CD4-positive, alpha-beta T cell treated with Interleukin-4 for 4 hours (primary cell): ENCODE results near the gene EIF6.

ENCODE experiments used
- DNase-seq: peaks from one replicate; pipeline ENCODE4 v3.0.0-alpha.2; 2020

EIF6 gene

DNA sequence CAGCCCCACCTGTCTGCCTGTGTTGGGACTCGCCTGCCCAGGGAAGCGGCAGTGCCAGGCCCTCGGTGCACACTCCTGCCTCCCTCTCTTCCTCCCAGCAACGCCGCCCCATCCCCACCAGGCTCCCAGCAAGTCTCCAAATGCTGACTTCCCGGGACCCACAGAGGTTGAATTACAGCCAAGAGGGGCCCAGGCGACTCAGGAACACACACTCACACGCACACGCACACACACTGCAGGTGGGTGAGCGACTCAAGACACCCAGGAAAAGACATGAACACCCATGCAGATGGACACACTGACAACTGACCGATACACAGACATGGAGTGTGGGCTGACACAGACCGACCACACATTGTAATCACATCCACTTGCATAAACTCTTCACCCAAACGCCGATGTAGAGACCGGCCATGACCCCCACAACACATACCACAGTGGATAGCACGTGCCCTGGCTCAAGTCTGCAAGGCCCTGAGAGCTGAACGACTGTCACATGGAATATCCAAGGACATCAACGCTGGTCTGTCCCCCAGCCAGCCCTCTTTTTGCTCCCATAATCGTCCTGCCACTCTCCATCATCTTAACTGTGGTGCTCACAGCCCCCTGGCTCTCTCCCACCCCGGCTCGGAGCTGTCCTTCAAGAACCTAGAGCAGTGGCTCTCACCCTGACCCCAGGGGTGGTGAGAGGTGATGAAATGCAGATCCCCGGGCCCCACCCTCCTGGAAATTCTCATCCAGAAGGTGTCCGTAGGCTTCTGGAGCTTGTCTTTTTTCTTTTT is 8.1 kb upstream of the EIF6 start:
- no peak for DNase-seq

DNA sequence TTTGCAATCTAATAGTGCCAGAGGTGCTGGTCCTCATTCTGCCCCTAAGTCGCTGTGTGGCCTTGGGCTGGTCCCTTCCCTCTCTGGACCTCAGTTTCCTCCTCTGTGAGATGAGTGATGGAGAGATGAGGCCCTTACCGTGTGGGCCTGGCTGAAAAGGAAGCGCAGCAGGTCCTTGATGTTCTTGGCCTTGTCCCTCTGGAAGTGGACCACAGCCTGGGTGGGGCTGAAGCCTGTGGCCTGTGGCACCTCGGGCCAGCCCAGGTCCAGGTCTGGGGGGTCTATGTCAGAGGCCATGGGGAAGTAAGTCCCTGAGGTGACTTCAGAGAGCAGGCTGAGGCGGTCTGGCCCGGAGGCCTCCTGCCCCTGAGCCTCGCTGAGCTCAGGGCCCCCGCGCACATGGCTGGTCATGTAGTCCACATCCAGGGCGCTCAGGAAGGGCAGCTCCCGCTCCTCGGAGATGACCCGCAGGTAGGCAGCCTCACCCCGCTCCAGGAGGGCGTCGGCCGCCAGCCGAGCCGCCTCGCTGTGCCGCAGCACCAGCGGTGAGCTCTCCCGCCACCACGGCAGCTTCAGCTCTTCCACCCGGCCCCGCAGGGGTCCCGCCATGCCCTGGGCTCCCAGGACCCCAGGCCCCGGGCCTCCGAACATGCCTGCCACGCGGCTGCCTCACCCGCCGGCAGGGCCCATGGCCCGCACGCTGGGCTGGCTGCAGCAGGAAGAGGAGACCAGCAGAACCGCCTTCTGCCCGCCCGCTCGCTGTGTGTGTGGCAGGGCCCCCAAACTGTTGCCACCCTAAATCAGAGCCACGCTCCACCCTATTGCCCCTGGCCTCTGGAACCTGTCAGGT is 7.3 kb upstream of the EIF6 start, which contains the start of gene FAM83C:
Gene FAM83C (minus strand): TSS at position 772 of the 850 bp plus-strand sequence. CDS start 121 bp downstream, at position 651.
- no peak for DNase-seq

DNA sequence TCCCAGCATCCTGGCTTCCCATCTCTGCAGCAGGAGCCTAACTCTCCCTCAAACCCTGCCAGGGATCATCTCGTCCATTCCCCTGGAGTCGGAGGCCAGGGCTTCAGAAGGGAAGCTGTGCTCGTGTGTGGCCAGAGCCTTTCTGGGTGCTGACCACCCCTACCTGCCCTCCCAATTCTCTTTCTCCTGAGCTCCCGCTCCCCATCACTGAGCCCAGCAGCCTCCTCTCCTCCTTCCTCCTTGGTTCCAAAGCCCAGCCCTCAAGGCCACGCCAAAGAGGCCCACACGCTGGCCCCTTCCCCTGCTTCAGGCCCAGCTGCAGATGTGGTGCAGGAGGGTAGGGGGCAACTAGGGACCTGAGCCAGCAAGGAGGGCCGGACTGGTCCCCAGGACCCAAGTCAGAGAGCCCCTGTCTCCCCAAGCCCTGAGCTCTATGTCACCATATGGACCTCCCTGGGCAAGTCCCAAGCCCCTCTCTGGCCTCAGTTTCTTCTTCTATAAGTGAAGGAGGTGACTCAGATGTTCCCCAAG is 6.4 kb upstream of the EIF6 start:
- DNase-seq = no peak

DNA sequence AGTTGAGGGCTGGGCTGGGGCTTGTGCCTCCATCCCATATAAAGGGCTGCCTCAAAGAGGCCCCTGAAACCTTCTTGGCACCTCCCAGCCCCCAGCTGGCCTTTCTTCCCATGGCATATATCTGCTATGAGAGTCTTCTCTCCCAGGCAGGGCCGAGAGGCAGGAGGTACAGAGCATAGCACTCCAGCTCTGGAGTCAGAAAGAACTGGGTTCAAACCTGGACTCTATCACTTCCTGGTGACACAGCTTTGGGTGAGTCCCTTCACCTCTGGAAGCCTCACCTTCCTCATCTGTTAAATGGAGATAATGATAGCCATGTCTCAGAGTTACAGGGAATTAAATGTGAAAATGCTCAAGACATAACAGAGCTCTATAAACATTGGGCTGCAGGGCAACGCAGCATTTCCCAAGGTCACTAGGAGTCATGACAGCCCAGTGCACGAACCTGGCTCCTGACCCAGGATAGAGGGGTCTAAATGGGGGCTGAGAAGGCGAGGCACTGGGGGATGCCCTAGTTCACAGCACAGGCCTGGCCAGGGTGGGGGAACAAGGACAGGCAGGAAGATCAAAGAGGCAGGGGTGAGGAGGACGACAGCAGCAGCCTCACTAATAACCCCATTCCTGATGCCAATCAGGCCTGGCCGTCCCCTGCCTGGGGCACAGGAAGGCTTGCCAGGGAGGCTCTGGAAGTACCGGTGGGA is 5.8 kb upstream of the EIF6 start:
- DNase-seq = no peak

DNA sequence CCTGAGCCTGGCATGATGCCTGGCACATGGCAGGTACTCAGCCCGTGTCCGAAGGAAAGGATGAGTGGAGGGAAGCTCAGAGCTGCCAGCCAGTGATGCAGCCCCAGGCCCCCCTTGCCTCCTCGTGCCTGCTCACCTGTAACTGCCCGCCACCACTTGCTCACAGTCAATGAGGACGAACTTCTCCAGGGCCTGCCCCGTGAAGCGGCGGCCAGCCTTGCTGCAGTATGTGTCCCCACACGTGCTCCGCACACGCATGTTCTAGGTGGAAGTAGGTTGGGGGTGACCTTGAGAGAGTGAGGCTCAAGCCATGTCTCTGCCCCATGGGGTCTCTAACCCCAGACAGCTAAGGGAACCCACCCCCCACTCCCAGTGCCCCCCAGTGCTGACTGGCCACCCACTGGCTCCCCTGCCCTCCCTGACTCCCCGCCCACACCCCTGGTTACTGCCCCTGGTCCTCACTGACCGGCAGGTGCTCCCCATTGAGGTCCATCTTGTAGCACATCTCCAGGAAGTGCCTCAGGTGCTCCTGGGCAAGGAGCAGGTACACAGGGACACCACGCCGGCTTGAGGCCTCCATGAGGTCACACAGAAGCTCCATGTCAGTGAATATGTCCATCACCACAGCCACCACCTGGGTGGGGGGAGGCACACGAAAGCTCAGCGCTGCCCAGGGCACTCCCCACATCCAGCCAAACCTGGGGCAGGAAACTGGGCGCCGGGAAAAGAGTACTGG is 3.9 kb upstream of the EIF6 start:
- no peak for DNase-seq

DNA sequence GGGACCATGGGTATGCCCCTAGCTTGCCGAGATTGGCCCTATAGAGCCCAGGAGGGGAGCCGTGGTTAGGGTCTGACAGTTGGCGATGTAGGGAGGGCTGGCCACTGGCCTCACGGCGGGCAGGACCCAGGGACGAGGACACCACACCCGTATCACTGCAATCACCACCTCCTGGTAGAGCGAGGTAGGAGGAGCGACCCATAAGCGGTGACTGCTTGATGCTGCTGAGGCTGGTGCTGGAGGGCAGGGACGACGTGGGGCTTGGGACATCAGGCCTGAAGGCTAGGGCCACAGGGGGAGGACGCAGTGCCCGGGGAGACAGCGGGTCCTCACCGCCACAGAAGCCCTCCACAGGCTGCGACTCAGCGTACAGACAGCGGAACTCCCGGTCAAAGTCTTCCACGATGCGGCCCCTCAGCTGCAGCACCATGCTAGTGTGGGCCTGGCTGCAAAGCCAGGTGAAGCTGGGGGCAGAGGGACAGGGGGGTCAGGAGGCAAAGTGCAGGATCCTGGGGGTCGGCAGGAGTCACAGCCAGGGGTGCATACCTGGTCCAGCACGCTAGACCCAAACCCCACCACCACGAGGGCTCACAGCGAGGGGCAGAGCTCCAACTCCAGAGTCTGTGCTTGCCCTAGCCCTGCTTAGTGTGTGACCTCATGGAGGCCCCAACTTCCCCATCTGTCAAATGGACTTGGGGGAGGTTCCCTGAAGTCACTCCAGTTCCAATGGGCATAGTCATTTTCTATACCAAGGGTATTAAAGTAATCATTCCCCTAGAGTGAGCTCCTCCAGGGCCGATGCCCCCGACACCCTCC is 3.1 kb upstream of the EIF6 start:
- no peak for DNase-seq

DNA sequence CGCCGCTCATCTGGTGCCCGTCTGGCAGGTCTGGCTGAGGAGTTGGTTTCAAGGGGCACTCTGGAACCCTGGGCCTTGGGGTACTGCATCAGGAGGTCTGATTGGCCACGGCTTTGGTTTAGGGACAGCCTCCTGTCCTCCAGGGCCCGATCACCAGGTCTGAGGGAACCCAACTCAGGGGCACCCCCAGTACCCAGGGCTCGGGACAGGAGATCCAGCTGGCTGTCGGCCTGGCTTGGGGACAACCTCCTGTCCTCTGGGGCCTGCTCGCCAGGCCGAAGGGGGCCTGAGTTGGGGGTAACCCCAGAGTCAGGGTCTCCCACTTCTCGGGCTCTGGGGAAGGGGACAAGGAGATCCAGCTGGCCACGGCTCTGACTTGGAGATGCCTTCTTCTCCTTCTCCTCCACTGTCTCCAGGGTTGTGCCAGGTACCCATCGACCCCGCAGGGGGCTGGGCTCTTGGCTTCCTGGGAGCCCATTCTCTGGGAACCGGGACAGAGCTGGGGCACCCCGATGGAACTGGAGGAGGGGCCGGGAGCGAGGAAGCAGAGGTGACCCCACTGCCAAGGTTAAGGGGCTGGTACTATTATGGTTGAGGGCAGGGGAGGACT is 2.4 kb upstream of the EIF6 start:
- no peak for DNase-seq

DNA sequence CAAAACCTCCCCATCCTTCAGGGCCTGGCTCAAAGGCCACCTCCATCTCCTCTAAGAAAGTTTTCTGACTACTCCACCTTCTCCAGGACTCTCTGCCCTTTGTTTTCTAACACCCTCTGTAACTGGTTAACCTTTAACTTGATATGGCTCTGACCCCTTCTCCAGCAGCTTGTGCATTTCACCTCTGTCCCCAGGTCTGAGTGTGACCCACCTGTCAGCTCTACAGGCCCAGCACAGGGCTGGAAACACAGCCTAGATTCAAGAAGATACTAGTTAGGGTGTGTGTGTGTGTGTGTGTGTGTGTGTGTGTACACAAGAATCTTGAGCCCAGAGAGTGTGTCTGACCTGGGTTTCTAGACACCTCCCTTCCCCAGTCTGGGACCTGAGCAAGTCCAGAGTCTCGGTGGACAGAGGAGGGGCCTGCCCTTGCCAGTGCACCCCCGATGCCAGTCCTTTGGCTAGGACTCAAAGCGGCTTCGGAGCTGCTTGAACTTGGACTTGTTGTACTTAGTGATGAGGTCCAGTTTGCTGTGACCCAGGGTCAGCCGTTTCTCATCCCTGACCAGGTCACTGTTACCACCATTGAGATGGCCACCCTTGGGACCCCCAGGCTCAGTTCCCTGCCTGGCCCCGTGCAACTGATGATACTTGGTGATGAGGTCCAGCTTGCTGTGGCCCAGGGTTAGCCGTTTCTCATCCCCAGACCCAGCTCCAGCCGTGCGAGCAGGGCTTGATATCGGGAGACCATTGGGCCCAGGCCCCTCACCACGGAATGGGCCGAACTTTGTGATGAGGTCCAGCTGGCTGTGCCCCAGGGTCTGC is 1.7 kb upstream of the EIF6 start:
- no peak for DNase-seq

DNA sequence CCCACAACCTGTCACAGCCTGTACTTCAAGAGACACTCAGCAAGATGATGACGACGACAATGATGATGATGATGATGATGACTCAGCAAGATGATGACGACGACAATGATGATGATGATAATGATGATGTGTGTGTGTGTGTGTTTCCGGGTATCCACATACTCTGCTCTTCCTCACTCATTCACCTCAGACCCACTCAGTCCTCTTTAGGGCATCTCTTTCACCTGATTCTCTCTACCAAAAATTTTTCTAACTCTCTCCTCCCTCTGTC is 1.2 kb upstream of the EIF6 start:
- DNase-seq = no peak

DNA sequence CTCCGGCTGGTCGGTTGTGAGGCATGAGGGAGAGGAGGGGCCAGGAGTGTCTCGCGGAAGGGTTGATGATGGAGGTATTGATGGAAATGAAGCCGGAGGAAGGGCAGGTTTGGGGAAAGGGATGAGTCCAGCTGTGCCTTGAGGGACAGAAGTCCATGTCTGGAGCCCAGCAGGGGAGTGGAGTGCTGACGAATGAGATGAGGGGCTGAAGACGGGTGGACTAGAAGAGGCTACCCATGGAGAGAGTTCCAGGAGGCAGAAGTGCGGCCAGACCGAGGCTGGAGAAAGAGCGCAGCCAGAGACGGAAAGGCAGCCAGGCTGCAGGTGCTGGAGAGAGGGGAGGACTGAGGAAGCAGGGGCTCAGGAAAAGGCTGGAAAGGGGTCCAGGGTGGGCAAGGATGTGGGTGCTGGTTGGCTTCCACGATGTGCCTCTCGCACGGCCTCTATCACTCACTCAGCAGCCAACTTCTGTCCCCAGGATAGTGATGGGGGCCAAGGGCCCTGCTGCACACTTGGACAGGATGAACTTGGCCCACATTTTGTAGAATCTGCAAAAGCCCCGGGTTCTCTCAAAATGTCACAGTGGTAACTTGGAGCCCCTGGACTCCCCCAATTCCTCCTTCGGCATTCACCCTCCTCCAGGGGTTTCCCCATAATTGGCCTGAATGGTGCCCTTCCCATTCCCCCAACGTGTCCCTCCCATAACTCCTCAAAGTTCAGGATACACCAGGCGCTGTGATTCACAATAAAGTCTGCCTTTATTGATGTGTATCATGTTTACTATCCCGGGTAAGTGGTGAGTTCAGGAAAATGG is 627 bp upstream of the EIF6 start:
- DNase-seq = no peak

DNA sequence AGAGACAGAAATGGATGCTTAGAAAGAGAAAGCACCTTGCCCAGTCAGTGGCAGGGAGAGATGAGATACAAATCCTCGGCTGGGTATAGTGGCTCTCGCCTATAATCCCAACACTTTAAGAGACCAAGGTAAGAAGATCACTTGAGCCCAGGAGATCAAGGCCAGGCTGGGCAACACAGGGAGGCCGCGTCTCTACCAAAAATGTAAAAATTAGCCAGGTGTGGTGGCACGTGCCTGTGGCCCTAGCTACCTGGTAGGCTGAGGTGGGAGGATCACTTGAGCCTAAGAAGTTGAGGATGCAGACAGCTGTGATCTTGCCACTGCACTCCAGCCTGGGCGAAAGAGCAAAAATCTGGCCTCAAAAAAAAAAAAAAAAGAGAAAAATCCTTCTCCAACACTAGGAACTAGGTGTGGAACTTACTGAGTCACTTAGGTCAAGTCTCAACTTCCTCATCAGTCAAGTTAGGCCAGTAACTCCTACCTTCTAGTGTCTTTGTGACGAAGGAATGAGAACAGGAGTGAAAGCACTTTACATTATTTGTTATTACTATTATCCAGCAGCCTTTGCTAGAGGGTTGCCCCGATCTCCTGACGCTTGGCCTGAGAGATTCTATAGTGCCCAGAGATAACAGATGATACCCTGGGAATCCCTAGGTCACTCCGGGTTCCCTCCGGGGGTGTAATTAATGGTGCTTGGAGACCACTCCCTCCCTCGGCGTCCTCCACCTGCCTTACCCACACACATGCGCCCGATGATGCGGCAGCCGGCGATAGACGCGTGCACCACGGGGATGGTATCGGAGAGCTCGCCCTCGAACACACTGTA is 918 bp downstream of the EIF6 start:
- no peak for DNase-seq

DNA sequence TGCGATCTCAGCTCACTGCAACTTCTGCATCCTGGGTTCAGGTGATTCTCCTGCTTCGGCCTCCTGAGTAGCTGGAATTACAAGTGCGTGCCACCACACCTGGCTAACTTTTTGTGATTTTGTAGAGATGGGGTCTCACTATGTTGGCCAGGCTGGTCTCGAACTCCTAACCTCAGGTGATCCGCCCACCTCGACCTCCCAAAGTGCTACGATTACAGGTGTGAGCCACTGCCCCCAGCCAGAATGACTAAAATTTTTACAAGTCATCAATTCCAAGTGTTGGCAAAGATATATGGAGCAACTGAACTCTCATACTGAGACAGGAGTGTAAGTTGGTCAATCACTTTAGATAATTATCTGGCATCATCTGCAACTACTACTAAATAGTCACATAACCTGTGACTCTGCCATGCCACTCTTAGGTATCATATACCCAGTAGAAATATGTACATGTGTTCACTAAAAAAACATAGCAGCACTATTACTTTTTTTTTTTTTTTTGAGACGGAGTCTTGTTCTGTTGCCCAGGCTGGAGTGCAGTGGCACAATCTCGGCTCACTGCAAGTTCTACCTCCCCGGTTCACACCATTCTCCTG is 3.0 kb downstream of the EIF6 start:
- no peak for DNase-seq

DNA sequence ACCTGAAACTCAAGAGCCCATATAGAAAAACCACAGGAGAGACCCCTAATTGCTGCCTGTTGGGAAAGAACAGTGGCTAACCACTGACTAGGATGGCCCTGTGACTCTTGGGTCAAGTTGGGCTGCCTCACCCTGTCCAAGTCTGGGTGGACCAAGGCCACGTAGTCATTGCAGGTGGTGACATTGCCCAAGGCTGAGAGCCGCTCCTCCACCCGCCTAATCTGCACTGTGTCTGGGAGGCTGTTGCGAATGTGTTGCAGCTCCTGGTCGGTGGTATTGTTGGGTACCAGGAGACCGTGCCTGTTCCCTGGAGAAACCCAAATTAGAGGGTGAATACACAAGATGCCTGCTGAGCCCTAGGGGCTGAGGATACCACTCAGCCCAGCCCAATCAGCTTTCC is 4.0 kb downstream of the EIF6 start:
- DNase-seq = no peak

DNA sequence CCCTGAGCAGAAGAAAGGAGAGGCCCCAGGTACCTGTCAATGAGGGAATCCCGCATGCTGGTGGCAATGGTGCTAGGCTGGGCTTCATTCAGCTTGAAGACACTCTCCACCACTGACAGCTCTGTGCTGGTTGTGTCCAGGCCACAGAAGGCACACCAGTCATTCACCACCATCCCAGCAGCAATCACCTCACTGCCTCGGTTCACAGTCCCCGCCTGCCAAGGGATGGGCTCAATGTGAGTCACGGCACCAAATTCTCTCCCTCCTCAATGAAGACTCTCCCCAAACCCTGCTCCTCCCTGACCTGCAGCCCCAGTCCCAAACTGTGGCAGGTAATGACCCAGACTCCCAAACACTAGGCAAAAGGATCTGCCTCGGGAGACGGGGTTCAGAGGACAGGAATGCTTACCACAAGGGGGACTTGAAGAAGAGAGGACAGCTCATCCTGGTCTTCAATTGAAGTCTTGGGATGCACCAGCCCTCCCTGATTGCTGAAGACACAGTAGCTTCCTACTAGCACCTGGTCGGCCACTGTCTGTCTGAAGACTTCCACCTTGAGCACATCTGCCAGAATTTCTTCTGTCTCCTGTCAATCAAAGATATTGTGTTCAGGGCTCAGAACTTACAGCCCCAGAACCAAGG is 4.9 kb downstream of the EIF6 start:
- DNase-seq = no peak

DNA sequence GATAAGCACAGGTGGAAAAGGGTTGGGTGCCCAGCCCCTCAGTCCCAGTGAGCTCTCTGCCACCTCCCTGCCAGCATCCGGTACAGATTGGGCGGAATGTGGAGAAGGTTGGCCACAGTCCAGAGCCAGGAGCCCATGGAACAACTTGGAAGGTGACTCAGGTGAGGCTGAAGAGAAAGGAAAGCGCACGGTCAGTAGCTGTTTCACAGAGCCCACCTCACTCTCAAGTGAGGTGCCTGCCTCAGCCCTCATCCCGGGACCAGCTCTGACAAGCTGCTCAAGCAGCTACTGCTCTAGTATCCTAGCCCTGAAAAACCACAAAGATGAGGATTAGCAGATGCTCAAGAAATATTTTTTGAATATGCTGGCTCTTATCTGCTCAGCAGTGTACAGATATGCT is 5.5 kb downstream of the EIF6 start:
- DNase-seq = no peak

DNA sequence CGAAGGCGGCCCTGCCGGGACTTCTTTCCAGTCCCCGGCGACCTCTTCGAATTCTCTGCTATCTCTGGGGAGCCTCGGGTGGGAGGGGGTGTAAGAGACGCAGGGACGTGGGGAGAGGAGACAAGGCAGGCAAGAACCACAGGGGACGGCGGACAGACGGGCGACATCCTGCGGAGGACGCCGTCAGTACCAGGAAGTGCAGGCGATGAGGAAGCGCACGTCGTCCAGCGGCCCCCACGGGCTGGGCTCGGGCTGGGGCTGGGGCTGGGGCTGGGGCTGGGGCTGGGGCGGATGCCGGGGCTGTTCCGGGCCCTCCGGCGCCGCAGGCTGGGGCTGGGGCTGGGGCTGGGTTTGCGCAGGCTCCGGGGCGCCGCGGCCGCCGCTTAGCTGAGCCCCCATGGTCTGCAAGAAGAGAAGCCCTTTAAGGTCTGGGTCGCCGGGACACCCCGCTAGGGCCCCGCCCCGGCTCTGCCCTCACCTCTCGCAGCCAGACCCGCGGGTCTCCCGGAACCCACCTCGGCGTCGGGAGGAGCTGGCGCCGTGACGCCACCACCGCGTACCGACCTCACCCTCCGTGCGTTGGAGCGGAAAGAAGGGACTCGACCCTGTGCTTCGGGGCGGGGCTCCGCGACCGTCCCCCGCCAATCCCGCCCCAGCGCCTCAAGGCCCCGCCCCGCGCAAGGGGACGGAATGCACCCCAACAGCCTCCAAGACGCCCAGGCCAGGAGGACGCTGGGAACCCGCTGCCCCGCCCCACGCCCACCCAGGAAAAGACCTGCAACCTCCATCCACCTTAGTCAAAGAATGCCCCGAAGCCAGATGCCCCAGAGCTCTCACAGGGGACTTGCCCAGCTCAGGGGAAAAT is 6.8 kb downstream of the EIF6 start, which contains the start of gene MMP24OS:
Gene MMP24OS (minus strand): TSS at position 592 of the 865 bp plus-strand sequence. CDS start 193 bp downstream, at position 399.
- peak; percentile 91 for DNase-seq

DNA sequence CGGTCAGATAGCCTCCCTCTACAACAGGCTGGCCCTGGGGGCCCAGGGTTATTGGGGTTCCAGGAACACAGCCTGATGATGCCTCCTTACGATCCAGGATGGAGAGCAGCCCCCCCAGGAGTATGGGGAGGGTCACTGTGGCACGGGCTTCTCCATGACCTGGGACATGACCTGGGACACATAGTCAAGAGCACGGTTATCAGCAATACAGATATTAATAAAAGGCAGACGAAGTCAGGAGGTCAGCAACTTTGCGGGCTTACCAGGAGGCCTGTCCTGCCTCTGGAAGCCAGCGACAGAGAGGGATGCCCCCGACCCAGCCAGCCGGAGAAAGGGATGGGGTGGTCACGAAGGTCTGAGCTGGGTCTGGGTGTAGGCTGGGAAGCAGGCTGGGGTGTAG is 7.4 kb downstream of the EIF6 start:
- DNase-seq = no peak
